Liver (tissue), 9 donors: ENCODE results near the gene MAP3K3. TPM values are rescaled to one million over a fixed set of nuclear protein-coding genes. Genes with fewer than 3 reads are reported as not detected.

Source experiments
- DNase-seq: peaks from one replicate; pipeline ENCODE4 v3.0.0-alpha.2; 2017; ENCODE audit warnings: low spot score
- H3K27ac ChIP-seq, 2 donors: one replicate each; pipeline ENCODE4 v1.7.0; 2013; ENCODE audit warnings: inconsistent platforms in 2 of 2, low read length in 2 of 2, control low read depth in 1 of 2, low read depth in 1 of 2, mild to moderate bottlenecking in 1 of 2
- H3K27me3 ChIP-seq, 4 donors: one replicate each; pipeline versions ENCODE4 v1.6.1 to v1.7.0; 2013; ENCODE audit warnings: low read length in 3 of 4, inconsistent platforms in 1 of 4, mild to moderate bottlenecking in 1 of 4, moderate library complexity in 1 of 4; ENCODE audit not compliant: control insufficient read depth in 4 of 4, insufficient read depth in 4 of 4
- H3K36me3 ChIP-seq, 4 donors: one replicate each; pipeline versions ENCODE4 v1.6.1 to v1.7.0; 2013; ENCODE audit warnings: low read length in 3 of 4, mild to moderate bottlenecking in 3 of 4, low read depth in 1 of 4, moderate library complexity in 1 of 4; ENCODE audit not compliant: control insufficient read depth in 4 of 4, insufficient read depth in 3 of 4
- H3K4me1 ChIP-seq, 4 donors: one replicate each; pipeline versions ENCODE4 v1.6.1 to v1.7.0; 2013; ENCODE audit warnings: low read length in 3 of 4, mild to moderate bottlenecking in 3 of 4, moderate library complexity in 1 of 4; ENCODE audit not compliant: control insufficient read depth in 4 of 4, insufficient read depth in 4 of 4
- H3K4me3 ChIP-seq, 3 donors: one replicate each; pipeline versions ENCODE4 v1.6.1 to v1.7.0; 2013; ENCODE audit warnings: low read length in 3 of 3, control low read depth in 1 of 3, low read depth in 1 of 3, mild to moderate bottlenecking in 1 of 3
- H3K9ac ChIP-seq, 2 donors: one replicate each; pipeline ENCODE4 v1.7.0; 2013; ENCODE audit warnings: low read length in 2 of 2, mild to moderate bottlenecking in 2 of 2, moderate library complexity in 2 of 2, control low read depth in 1 of 2, low read depth in 1 of 2
- H3K9me3 ChIP-seq, 4 donors: one replicate each; pipeline versions ENCODE4 v1.6.1 to v1.7.0; 2013; ENCODE audit warnings: low read length in 3 of 4; ENCODE audit not compliant: control insufficient read depth in 4 of 4
- CTCF ChIP-seq: fragments of 150-350 bp; IDR thresholded peaks from 2 replicates; pipeline ENCODE4 v1.5.1; 2017; ENCODE audit warnings: improper control_type of control experiment, low read depth, low read length; ENCODE audit not compliant: missing input control
- EGR1 ChIP-seq, 2 donors: IDR thresholded peaks; 2 replicates each; pipeline ENCODE4 v1.6.1; 2016 to 2018; ENCODE audit warnings: antibody characterized with exemption in 2 of 2, low read depth in 2 of 2
- FOXA1 ChIP-seq: IDR thresholded peaks from 2 replicates; pipeline ENCODE4 v1.6.1; 2016; ENCODE audit warnings: antibody characterized with exemption
- FOXA2 ChIP-seq: IDR thresholded peaks from 2 replicates; pipeline ENCODE4 v1.6.1; 2016; ENCODE audit warnings: antibody characterized with exemption
- GABPA ChIP-seq, 2 donors: IDR thresholded peaks in 1 of 2; conservative IDR thresholded peaks in 1 of 2; 2 replicates each; pipeline ENCODE4 v1.6.1; 2016; ENCODE audit warnings: antibody characterized with exemption in 2 of 2, mild to moderate bottlenecking in 1 of 2, moderate library complexity in 1 of 2
- HNF4A ChIP-seq, 2 donors: conservative IDR thresholded peaks; 2 replicates each; pipeline ENCODE4 v1.6.1; 2016; ENCODE audit warnings: antibody characterized with exemption in 2 of 2, mild to moderate bottlenecking in 2 of 2
- HNF4G ChIP-seq: IDR thresholded peaks from 2 replicates; pipeline ENCODE4 v1.6.1; 2016; ENCODE audit warnings: antibody characterized with exemption
- JUND ChIP-seq, 2 donors: IDR thresholded peaks; 2 replicates each; pipeline ENCODE4 v1.6.1; 2016; ENCODE audit warnings: antibody characterized with exemption in 2 of 2
- MAX ChIP-seq: IDR thresholded peaks from 2 replicates; pipeline ENCODE4 v1.6.1; 2016; ENCODE audit warnings: antibody characterized with exemption
- NR2F2 ChIP-seq: IDR thresholded peaks from 2 replicates; pipeline ENCODE4 v1.6.1; 2016; ENCODE audit warnings: antibody characterized with exemption
- RAD21 ChIP-seq, 2 donors: IDR thresholded peaks; 2 replicates each; pipeline ENCODE4 v1.6.1; 2016; ENCODE audit warnings: antibody characterized with exemption in 2 of 2, mild to moderate bottlenecking in 2 of 2
- REST ChIP-seq: IDR thresholded peaks from 2 replicates; pipeline ENCODE4 v1.6.1; 2016; ENCODE audit warnings: antibody characterized with exemption, mild to moderate bottlenecking
- RXRA ChIP-seq, 2 donors: IDR thresholded peaks; 2 replicates each; pipeline ENCODE4 v1.6.1; 2017 to 2018; ENCODE audit warnings: antibody characterized with exemption in 2 of 2, mild to moderate bottlenecking in 1 of 2
- SP1 ChIP-seq: IDR thresholded peaks from 2 replicates; pipeline ENCODE4 v1.6.1; 2018; ENCODE audit warnings: antibody characterized with exemption, mild to moderate bottlenecking
- TAF1 ChIP-seq: conservative IDR thresholded peaks from 2 replicates; pipeline ENCODE4 v1.6.1; 2016; ENCODE audit warnings: antibody characterized with exemption, mild to moderate bottlenecking
- ZBTB33 ChIP-seq: IDR thresholded peaks from 2 replicates; pipeline ENCODE4 v1.6.1; 2016; ENCODE audit warnings: antibody characterized with exemption
- WGBS: extraction: QIAGEN DNeasy Blood & Tissue Kit; methylation state at CpG from one replicate; pipeline ENCODE4 v1.1.7; 2013; 5-methylcytosine and 5-hydroxymethylcytosine counted together
- polyA plus RNA-seq, 2 donors: library from polyadenylated mRNA; stranded (reverse) in 1 of 2; unstranded in 1 of 2; fragments of 200-250 nt in 1 of 2; fragments of >200 nt in 1 of 2; fragmentation: Nextera tagmentation in 1 of 2; extraction: Ambion mirVana in 1 of 2; gene quantifications; one replicate each; pipeline versions ENCODE4 v1.2.1 to v1.2.3, GENCODE V29; 2013 to 2015
- total RNA-seq, 2 donors: library from RNA; depleted of rRNA; stranded (reverse); fragments of >200 nt; gene quantifications; one replicate each; pipeline ENCODE4 v1.2.3, GENCODE V29; 2014
- TF ChIP-seq, protein P1 (sequence below): IDR thresholded peaks from 2 replicates; pipeline ENCODE4 v1.6.1; 2016; ENCODE audit warnings: antibody characterized with exemption
- donor health status: healthy.
- donor health status: healthy.
- donor health status: healthy.
- donor health status: healthy.
- donor health status: healthy.

MAP3K3 gene
- total and polyA plus RNA-seq, 4 donors = 3.9 to 28.7 (median 11.0) TPM

DNA sequence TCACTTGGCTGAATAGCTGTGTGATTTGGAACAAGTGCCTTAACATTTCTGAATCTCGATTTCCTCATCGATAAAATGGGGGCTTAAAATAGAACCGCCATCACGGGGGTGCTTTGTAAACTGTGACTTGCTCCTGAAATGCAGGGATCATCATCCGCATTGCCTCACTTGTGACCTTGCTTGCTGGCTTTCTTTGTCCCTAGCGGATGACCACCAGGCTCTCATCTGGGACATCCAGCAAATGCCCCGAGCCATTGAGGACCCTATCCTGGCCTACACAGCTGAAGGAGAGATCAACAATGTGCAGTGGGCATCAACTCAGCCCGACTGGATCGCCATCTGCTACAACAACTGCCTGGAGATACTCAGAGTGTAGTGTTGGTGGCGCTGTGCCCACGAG is 33.4 kb upstream of the MAP3K3 start:
- Histone ChIP-seq H3K4me3 (no peak overlapping the region), H3K9ac (no peak overlapping the region), H3K4me1 (no peaks in the 10 kb centered on the region), H3K36me3 (peaks cover 5 to 66% (median 36%) of the 10 kb centered on the region in 4 donors), H3K27me3 (no peaks in the 10 kb centered on the region), H3K27ac (no peak overlapping the region), H3K9me3 (no peaks in the 10 kb centered on the region)
- no peak for DNase-seq
- 94% methylated on average over 11 of the region's 11 CpGs for WGBS
- no peak for TF ChIP-seq RAD21 (IDR thresholded peaks at IDR 0.05)
- no peak for TF ChIP-seq FOXA1
- TF ChIP-seq TAF1 = no peak
- TF ChIP-seq, protein P1, sequence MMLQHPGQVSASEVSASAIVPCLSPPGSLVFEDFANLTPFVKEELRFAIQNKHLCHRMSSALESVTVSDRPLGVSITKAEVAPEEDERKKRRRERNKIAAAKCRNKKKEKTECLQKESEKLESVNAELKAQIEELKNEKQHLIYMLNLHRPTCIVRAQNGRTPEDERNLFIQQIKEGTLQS = no peak
- TF ChIP-seq HNF4A (conservative IDR thresholded peaks at IDR 0.05) = no peak
- TF ChIP-seq FOXA2 = no peak
- TF ChIP-seq JUND (IDR thresholded peaks at IDR 0.05) = no peak
- no peak for TF ChIP-seq SP1
- TF ChIP-seq ZBTB33 = no peak
- no peak for TF ChIP-seq GABPA (IDR thresholded peaks at IDR 0.05 in 1 of 2, conservative IDR thresholded peaks at IDR 0.05 in 1 of 2)
- no peak for TF ChIP-seq HNF4G
- no peak for TF ChIP-seq NR2F2
- no peak for TF ChIP-seq EGR1 (IDR thresholded peaks at IDR 0.05; ENCODE audit: low read depth in 2 of 2)
- TF ChIP-seq RXRA (IDR thresholded peaks at IDR 0.05) = no peak
- TF ChIP-seq MAX = no peak
- TF ChIP-seq REST = no peak
- TF ChIP-seq CTCF = no peak

DNA sequence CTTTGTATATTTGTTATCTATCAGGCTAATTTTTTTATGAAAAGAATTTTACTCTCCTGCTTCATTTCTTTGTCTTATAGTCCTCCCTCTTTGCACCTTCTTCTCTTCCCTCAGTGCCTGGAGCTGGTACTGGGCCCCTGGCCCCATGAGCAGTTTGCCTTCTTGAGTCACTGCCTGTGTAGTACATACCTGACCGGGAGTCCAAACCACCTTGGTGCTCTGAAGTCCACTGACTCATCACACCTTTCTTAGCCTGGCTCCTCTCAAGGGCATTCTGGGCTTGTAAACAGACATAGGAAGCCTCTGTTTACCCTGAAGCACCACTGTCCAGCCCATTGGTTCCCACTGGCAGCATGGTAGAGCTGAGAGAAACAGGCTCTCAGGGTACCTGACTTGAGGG is 32.6 kb upstream of the MAP3K3 start:
- no peak overlapping the region for H3K4me3 ChIP-seq
- no peak overlapping the region for H3K27ac ChIP-seq
- DNase-seq = no peak
- no peaks in the 10 kb centered on the region for H3K9me3 ChIP-seq
- no peak overlapping the region for H3K9ac ChIP-seq
- H3K4me1 ChIP-seq = no peaks in the 10 kb centered on the region
- H3K36me3 ChIP-seq = peaks cover 5 to 63% (median 35%) of the 10 kb centered on the region in 4 donors
- WGBS = 100% methylated on average over 1 of the region's 1 CpG
- H3K27me3 ChIP-seq = no peaks in the 10 kb centered on the region
- TF ChIP-seq, protein P1 = no peak
- TF ChIP-seq REST (no peak), CTCF (no peak), FOXA2 (no peak), GABPA (IDR thresholded peaks at IDR 0.05 in 1 of 2, conservative IDR thresholded peaks at IDR 0.05 in 1 of 2) (no peak), JUND (IDR thresholded peaks at IDR 0.05) (no peak), FOXA1 (no peak)
